BE2C (cell line): ENCODE results near the gene AMN.

Experiments
- DNase-seq: peaks from one replicate; pipeline ENCODE4 v3.0.0-alpha.2; 2020
- H3K27me3 ChIP-seq: fragments of 250-450 bp; sonication (Bioruptor Pico); 2 replicates; pipeline ENCODE4 v1.5.1; 2020; ENCODE audit warnings: mild to moderate bottlenecking
- H3K36me3 ChIP-seq: fragments of 250-450 bp; sonication (Bioruptor Pico); 2 replicates; pipeline ENCODE4 v1.5.1; 2020; ENCODE audit warnings: mild to moderate bottlenecking
- H3K4me1 ChIP-seq: fragments of 250-450 bp; sonication (Bioruptor Pico); 2 replicates; pipeline ENCODE4 v1.5.1; 2020
- H3K4me3 ChIP-seq: 2 replicates; pipeline ENCODE4 v1.5.1; 2011; ENCODE audit warnings: low read depth, low read length
- H3K9me3 ChIP-seq: fragments of 250-450 bp; sonication (Bioruptor Pico); 2 replicates; pipeline ENCODE4 v1.5.1; 2020
- CTCF ChIP-seq: IDR thresholded peaks from 2 replicates; pipeline ENCODE4 v1.5.1; 2012; ENCODE audit warnings: mild to moderate bottlenecking, low read depth, low read length

The AMN gene

GRCh38 chr14:102943979-102944378 lies 21.5 kb downstream of the AMN start:
- DNase-seq = no peak
- H3K36me3 ChIP-seq = peaks cover 78% of the 10 kb centered on the region
- no peaks in the 10 kb centered on the region for H3K27me3 ChIP-seq
- TF ChIP-seq CTCF = no peak
- H3K4me1 ChIP-seq = peaks cover 14% of the 10 kb centered on the region
- no peak overlapping the region for H3K4me3 ChIP-seq
- no peaks in the 10 kb centered on the region for H3K9me3 ChIP-seq

- H3K9me3 ChIP-seq = no peaks in the 10 kb centered on the region
- peaks cover 78% of the 10 kb centered on the region for H3K36me3 ChIP-seq
- H3K4me1 ChIP-seq = peaks cover 14% of the 10 kb centered on the region
- no peak for DNase-seq
- H3K4me3 ChIP-seq = no peak overlapping the region
- no peaks in the 10 kb centered on the region for H3K27me3 ChIP-seq
- no peak for TF ChIP-seq CTCF
Observed at GRCh38 chr14:102944448-102945330, 22.2 kb downstream of the AMN start.

- DNase-seq = no peak
- Histone ChIP-seq H3K9me3 (no peaks in the 10 kb centered on the region), H3K4me1 (peaks cover 14% of the 10 kb centered on the region), H3K4me3 (no peak overlapping the region), H3K36me3 (peaks cover 79% of the 10 kb centered on the region), H3K27me3 (no peaks in the 10 kb centered on the region)
- no peak for TF ChIP-seq CTCF
Observed at GRCh38 chr14:102945346-102946130, 23.1 kb downstream of the AMN start.

- H3K9me3 ChIP-seq = no peaks in the 10 kb centered on the region
- no peaks in the 10 kb centered on the region for H3K4me1 ChIP-seq
- no peak overlapping the region for H3K4me3 ChIP-seq
- DNase-seq = no peak
- TF ChIP-seq CTCF = no peak
- H3K36me3 ChIP-seq = peaks cover 77% of the 10 kb centered on the region
- H3K27me3 ChIP-seq = no peaks in the 10 kb centered on the region
Observed at GRCh38 chr14:102947321-102948103, 25.0 kb downstream of the AMN start.

GRCh38 chr14:102948698-102949061 lies 26.2 kb downstream of the AMN start:
- TF ChIP-seq CTCF = no peak
- no peak for DNase-seq

More at GRCh38 chr14:102948698-102949061, 26.2 kb downstream of the AMN start:
- Histone ChIP-seq H3K4me3 (no peak overlapping the region), H3K4me1 (no peaks in the 10 kb centered on the region), H3K27me3 (no peaks in the 10 kb centered on the region), H3K36me3 (peaks cover 72% of the 10 kb centered on the region), H3K9me3 (no peaks in the 10 kb centered on the region)
